CD4-positive, alpha-beta memory T cell (primary cell): ENCODE results near the gene TTLL6. TPM values are rescaled to one million over a fixed set of nuclear protein-coding genes. Genes with fewer than 3 reads are reported as not detected.

Source experiments
- CTCF ChIA-PET: fragments of 350-600 bp; sonication (Branson Sonifier 250); formaldehyde crosslinking; loops from one replicate; lab custom pipeline; 2021; ENCODE audit warnings: inconsistent platforms; ENCODE audit not compliant: partially characterized antibody; lab: Charles Lee
- POLR2A ChIA-PET: fragments of 350-600 bp; sonication (Branson Sonifier 250); formaldehyde crosslinking; loops from one replicate; lab custom pipeline; 2021; ENCODE audit not compliant: partially characterized antibody; lab: Charles Lee
- DNase-seq, 5 donors: peaks; one replicate each; pipeline versions ENCODE4 v3.0.0 to v3.0.0-alpha.2; 2020 to 2022; ENCODE audit warnings: mixed read lengths in 1 of 5
- H3K27ac ChIP-seq: one replicate; pipeline ENCODE4 v1.7.0; 2013; ENCODE audit warnings: low read depth, low read length
- H3K27me3 ChIP-seq: 2 replicates; pipeline ENCODE4 v1.7.0; 2013; ENCODE audit warnings: mild to moderate bottlenecking, low read length, moderate library complexity; ENCODE audit not compliant: insufficient read depth
- H3K36me3 ChIP-seq: 2 replicates; pipeline ENCODE4 v1.7.0; 2013; ENCODE audit warnings: mild to moderate bottlenecking, low read length, moderate library complexity; ENCODE audit not compliant: insufficient read depth
- H3K4me1 ChIP-seq: 2 replicates; pipeline ENCODE4 v1.7.0; 2013; ENCODE audit warnings: mild to moderate bottlenecking, low read length, moderate library complexity; ENCODE audit not compliant: insufficient read depth
- H3K4me3 ChIP-seq, 2 donors: one replicate each; pipeline ENCODE4 v1.7.0; 2013; ENCODE audit warnings: low read length in 2 of 2, mild to moderate bottlenecking in 1 of 2
- H3K9me3 ChIP-seq, 2 donors: one replicate each; pipeline ENCODE4 v1.7.0; 2013; ENCODE audit warnings: low read length in 2 of 2, control low read depth in 1 of 2; ENCODE audit not compliant: control insufficient read depth in 1 of 2
- H3K27ac Mint-ChIP-seq, 7 donors: one replicate each; pipeline ENCODE4 v1.8.0; 2020 to 2021; ENCODE audit warnings: mixed read lengths in 7 of 7, mild to moderate bottlenecking in 6 of 7, inconsistent platforms in 3 of 7, moderate library complexity in 3 of 7
- H3K27me3 Mint-ChIP-seq, 2 donors: one replicate each; pipeline ENCODE4 v1.8.0; 2020 to 2021; ENCODE audit warnings: mixed read lengths in 2 of 2
- H3K36me3 Mint-ChIP-seq, 2 donors: one replicate each; pipeline ENCODE4 v1.8.0; 2020 to 2021; ENCODE audit warnings: mixed read lengths in 2 of 2, inconsistent platforms in 1 of 2, mild to moderate bottlenecking in 1 of 2
- H3K4me1 Mint-ChIP-seq, 4 donors: one replicate each; pipeline ENCODE4 v1.8.0; 2020 to 2021; ENCODE audit warnings: mixed read lengths in 4 of 4, mild to moderate bottlenecking in 1 of 4
- H3K4me3 Mint-ChIP-seq, 8 donors: one replicate each; pipeline ENCODE4 v1.8.0; 2020 to 2021; ENCODE audit warnings: mixed read lengths in 8 of 8, mild to moderate bottlenecking in 7 of 8, moderate library complexity in 6 of 8, inconsistent platforms in 3 of 8
- H3K9me3 Mint-ChIP-seq, 8 donors: one replicate each; pipeline ENCODE4 v1.8.0; 2020 to 2021; ENCODE audit warnings: mixed read lengths in 8 of 8, mild to moderate bottlenecking in 5 of 8, inconsistent platforms in 3 of 8, moderate library complexity in 1 of 8
- intact Hi-C: fragments of 100-400 bp; cut with micrococcal nuclease; formaldehyde crosslinking; loops from one replicate; pipeline ENCODE4 v1.15.1; 2023
- polyA plus RNA-seq, 2 donors: library from polyadenylated mRNA; unstranded; fragments of 300-500 nt; fragmentation: Illumina TruSeq; gene quantifications; one replicate each; pipeline ENCODE4 v1.2.3, GENCODE V29; 2021
- total RNA-seq, 2 experiments: library from RNA; stranded (reverse); gene quantifications; one replicate each; pipeline ENCODE4 v1.2.3, GENCODE V29; 2021

Gene TTLL6
- total and polyA plus RNA-seq, 4 experiments from 2014 or later: not detected

- Histone ChIP-seq H3K9me3 (no peaks in the 10 kb centered on the region), H3K4me1 (peaks cover 39% of the 10 kb centered on the region), H3K36me3 (no peaks in the 10 kb centered on the region), H3K4me3 (peak within 1 kb of the TSS in 1 of 2 donors; percentile 22), H3K27ac (no peak within 1 kb of the TSS), H3K27me3 (peaks cover 89% of the 10 kb centered on the region)
- DNase-seq: peak in 1 of 5 donors; percentile 60
- intact Hi-C loops: no loop called here
- Mint-ChIP-seq H3K4me3 (peak within 1 kb of the TSS in 7 of 8 donors; percentile 50 to 87 (median 76)), H3K36me3 (no peaks in the 10 kb centered on the region), H3K27me3 (peaks cover 69 to 86% of the 10 kb centered on the region in 2 donors), H3K9me3 (peaks cover 0 to 26% (median 0%) of the 10 kb centered on the region in 8 donors), H3K4me1 (peaks cover 22 to 76% (median 34%) of the 10 kb centered on the region in 4 donors), H3K27ac (peak within 1 kb of the TSS in 3 of 7 donors; percentile 23 to 91 (median 85))
- CTCF ChIA-PET: interaction anchor here (1.5 kb wide), 1 partner anchor 156 kb away, joined by 4 read pairs; no protein-coding TSS in a partner anchor
- POLR2A ChIA-PET: interaction anchor here (1.0 to 2.0 kb wide), 2 partner anchors 10 to 12 kb away, joined by 3 to 7 read pairs; no protein-coding TSS in a partner anchor
Measured at GRCh38 chr17:48728232-48729231, 88.5 kb downstream of the TTLL6 start, which contains the start of gene HOXB13. Gene HOXB13, minus strand, starts transcription at chr17:48728750. Its CDS starts 157 bp downstream, at chr17:48728593.

- Histone ChIP-seq H3K9me3 (no peaks in the 10 kb centered on the region), H3K4me1 (peaks cover 38% of the 10 kb centered on the region), H3K27ac (no peak overlapping the region), H3K27me3 (peaks cover 89% of the 10 kb centered on the region), H3K36me3 (no peaks in the 10 kb centered on the region), H3K4me3 (no peak overlapping the region)
- ChIA-PET CTCF (interaction anchor here (1.5 kb wide), 1 partner anchor 156 kb away, joined by 4 read pairs; no protein-coding TSS in a partner anchor), POLR2A (interaction anchor here (1.0 to 2.0 kb wide), 2 partner anchors 9 to 11 kb away, joined by 3 to 7 read pairs; no protein-coding TSS in a partner anchor)
- intact Hi-C loops: no loop called here
- Mint-ChIP-seq H3K27ac (peak overlapping the region in 2 of 7 donors; percentile 36 to 85), H3K36me3 (no peaks in the 10 kb centered on the region), H3K27me3 (peaks cover 73 to 86% of the 10 kb centered on the region in 2 donors), H3K9me3 (peaks cover 0 to 25% (median 0%) of the 10 kb centered on the region in 8 donors), H3K4me3 (peak overlapping the region in 3 of 8 donors; percentile 57 to 84 (median 71)), H3K4me1 (peaks cover 21 to 76% (median 31%) of the 10 kb centered on the region in 4 donors)
- DNase-seq: no peak
Measured at GRCh38 chr17:48727415-48728175, 89.4 kb downstream of the TTLL6 start.

- POLR2A ChIA-PET: no interaction called here
- CTCF ChIA-PET: interaction anchor here (1.0 kb wide), 1 partner anchor 26 kb away, joined by 3 read pairs; no protein-coding TSS in a partner anchor
Measured at GRCh38 chr17:48726916-48727286, 90.1 kb downstream of the TTLL6 start.

GRCh38 chr17:48726114-48726915, 90.7 kb downstream of the TTLL6 start:
- peak overlapping the region in 3 of 8 donors; percentile 25 to 48 (median 41) for H3K4me3 Mint-ChIP-seq
- H3K36me3 Mint-ChIP-seq: no peaks in the 10 kb centered on the region
- intact Hi-C loops: no loop called here
- peaks cover 40% of the 10 kb centered on the region for H3K4me1 ChIP-seq
- H3K36me3 ChIP-seq: no peaks in the 10 kb centered on the region
- peaks cover 75 to 82% of the 10 kb centered on the region in 2 donors for H3K27me3 Mint-ChIP-seq
- peak overlapping the region in 1 of 7 donors; percentile 85 for H3K27ac Mint-ChIP-seq
- CTCF ChIA-PET: interaction anchor here (1.0 to 3.9 kb wide), 2 partner anchors 27 to 153 kb away, joined by 3 to 33 read pairs; no protein-coding TSS in a partner anchor
- no peaks in the 10 kb centered on the region for H3K9me3 ChIP-seq
- H3K4me1 Mint-ChIP-seq: peaks cover 21 to 77% (median 29%) of the 10 kb centered on the region in 4 donors
- POLR2A ChIA-PET: no interaction called here
- no peak overlapping the region for H3K4me3 ChIP-seq
- H3K9me3 Mint-ChIP-seq: peaks cover 0 to 27% (median 0%) of the 10 kb centered on the region in 8 donors
- H3K27ac ChIP-seq: no peak overlapping the region
- H3K27me3 ChIP-seq: peaks cover 90% of the 10 kb centered on the region
- DNase-seq: no peak

More at GRCh38 chr17:48726916-48727286, 90.1 kb downstream of the TTLL6 start:
- peaks cover 0 to 27% (median 0%) of the 10 kb centered on the region in 8 donors for H3K9me3 Mint-ChIP-seq
- peak overlapping the region in 1 of 7 donors; percentile 85 for H3K27ac Mint-ChIP-seq
- H3K4me3 Mint-ChIP-seq: no peak overlapping the region
- DNase-seq: no peak
- Histone ChIP-seq H3K36me3 (no peaks in the 10 kb centered on the region), H3K4me3 (no peak overlapping the region), H3K27ac (no peak overlapping the region), H3K4me1 (peaks cover 40% of the 10 kb centered on the region), H3K9me3 (no peaks in the 10 kb centered on the region), H3K27me3 (peaks cover 90% of the 10 kb centered on the region)
- H3K4me1 Mint-ChIP-seq: peaks cover 21 to 77% (median 29%) of the 10 kb centered on the region in 4 donors
- intact Hi-C loops: no loop called here
- no peaks in the 10 kb centered on the region for H3K36me3 Mint-ChIP-seq
- H3K27me3 Mint-ChIP-seq: peaks cover 74 to 85% of the 10 kb centered on the region in 2 donors

- Mint-ChIP-seq H3K4me3 (peak overlapping the region in 7 of 8 donors; percentile 17 to 84 (median 70)), H3K9me3 (peaks cover 0 to 32% (median 0%) of the 10 kb centered on the region in 8 donors), H3K36me3 (no peaks in the 10 kb centered on the region), H3K27me3 (peaks cover 76 to 84% of the 10 kb centered on the region in 2 donors), H3K27ac (peak overlapping the region in 1 of 7 donors; percentile 85), H3K4me1 (peaks cover 21 to 81% (median 30%) of the 10 kb centered on the region in 4 donors)
- DNase-seq: no peak
- ChIA-PET CTCF (interaction anchor here (0.7 to 3.9 kb wide), 12 partner anchors 12 to 159 kb away, joined by 3 to 33 read pairs (median 4); no protein-coding TSS in a partner anchor), POLR2A (no interaction called here)
- no peak overlapping the region for H3K4me3 ChIP-seq
- intact Hi-C loops: no loop called here
- H3K27ac ChIP-seq: no peak overlapping the region
- H3K9me3 ChIP-seq: no peaks in the 10 kb centered on the region
- H3K36me3 ChIP-seq: no peaks in the 10 kb centered on the region
- H3K27me3 ChIP-seq: peaks cover 96% of the 10 kb centered on the region
- H3K4me1 ChIP-seq: peaks cover 40% of the 10 kb centered on the region
Measured at GRCh38 chr17:48725288-48726064, 91.6 kb downstream of the TTLL6 start.
